NCI-H1436 (cell line): ENCODE measurements around the gene THBS2.
"Not testable (repeated sequence)": the region's sequence is repeated elsewhere in the genome, so short reads cannot be mapped to it uniquely, and the experiment has no call there.

Source experiments
- DNase-seq: peaks from one replicate; lab custom pipeline; 2025; lab: John Stamatoyannopoulos, UW

The THBS2 gene

DNA sequence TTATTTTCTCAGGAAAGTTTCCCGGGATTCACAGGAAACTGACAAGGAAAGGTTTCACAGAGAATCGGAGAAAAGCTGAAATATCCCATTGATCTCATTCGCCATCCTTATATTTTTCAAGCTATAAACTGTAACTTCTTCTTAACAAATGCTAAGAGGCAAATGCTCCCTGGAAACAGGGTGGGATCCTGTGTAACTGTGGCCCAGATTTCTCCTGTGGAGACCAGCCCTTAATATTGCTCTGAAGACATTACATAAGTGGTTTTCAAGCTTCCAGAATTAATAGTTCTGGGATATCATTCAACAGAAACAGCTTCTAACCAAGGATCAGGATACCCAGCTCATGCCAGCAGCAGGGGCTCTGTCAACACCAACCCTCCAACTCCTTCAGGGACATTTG lies 69.2 kb downstream of the THBS2 start:
- no peak for DNase-seq

DNA sequence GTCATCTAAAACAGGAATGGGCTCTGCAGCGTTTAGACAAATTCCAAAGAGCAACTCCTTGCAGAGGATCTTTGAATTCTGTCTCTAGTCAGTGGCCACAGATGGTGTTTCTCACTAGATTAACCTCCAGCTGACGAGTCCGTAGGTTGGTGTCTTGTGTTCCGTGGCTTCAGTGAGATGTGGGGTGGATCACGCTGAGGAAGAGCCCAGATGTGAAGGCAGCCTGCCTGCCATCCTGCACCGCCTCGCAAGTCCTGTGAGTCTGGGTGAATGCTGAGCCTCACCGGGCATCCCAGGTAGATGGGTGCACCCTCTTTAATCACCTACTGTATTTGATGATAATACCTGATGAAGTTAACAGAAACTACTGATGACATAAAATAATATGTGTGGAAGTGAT lies 70.4 kb downstream of the THBS2 start:
- no peak for DNase-seq

DNA sequence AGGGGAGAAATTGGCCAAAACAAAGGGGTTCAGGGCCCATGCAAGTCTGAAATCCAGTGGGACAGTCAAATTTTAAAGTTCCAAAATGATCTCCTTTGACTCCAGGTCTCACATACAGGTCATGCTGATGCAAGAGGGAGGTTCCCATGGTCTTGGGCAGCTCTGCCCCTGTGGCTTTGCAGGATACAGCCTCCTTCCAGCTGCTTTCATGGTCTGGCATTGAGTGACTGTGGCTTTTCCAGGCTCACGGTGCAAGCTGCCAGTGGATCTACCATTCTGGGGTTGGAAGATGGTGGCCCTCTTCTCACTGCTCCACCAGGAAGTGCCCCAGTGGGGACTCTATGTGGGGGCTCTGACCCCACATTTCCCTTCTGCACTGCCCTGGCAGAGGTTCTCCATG lies 73.8 kb downstream of the THBS2 start:
- DNase-seq = not testable (repeated sequence)

DNA sequence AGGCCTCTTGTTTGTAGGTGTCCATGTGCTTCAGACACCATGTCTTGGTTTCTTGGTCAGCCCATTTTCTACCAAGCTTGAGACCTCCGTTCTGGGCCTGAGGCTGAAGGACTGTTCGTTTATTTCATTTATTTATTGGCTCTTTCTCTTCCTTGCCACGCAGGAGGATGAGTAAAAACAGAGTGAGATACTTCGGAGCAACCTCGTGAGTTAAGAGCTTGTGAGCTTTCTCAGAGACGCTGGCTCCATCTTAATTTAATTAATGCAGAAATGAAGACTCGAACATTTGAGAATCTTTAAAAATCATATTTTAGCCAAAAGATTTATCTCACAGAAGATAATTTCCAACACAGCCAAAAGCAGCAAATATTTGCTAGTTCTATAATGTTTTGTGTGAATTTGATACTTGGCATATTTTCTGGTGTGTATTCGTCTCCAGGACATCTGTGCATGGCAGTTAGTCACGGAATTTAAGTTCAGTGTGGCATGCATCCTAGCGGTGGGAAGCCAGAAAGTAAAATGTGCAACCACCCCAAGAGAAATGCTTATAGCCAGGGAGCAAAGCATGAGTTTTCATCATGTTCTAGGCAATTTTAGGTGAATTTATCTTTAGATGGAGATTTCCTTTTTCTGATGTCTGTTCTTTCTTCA lies 76.0 kb downstream of the THBS2 start:
- no peak for DNase-seq

DNA sequence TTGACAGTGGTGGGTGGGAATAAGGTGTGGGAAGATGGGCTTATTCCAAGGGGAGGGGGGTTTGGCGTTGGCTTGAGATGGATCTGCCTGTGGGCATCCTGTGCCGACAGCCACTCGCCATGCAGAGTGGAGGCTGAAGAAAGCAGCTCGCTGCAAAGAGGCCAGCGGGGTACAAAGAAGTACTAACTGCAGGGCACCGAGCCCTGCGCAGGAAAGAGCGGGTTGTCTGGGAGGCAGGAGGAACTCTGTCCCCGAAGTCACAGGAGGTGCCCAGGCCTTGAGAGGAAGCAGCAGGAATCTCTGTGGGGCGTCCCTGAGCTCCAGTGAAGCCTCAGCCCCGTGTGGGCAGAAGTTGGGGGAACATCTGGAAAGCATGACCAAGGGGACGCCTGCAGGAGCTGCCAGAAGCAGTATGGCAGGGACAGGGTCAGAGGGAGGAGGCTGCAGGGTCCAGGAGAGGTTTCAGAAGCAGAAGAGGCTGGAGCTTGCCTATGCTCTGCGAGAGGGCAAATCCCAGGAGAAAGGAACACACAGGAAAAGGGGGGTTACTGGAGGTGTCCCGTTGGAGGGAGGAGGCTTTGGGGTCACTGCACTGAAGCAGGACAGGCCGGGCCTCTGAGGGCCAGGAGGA lies 77.2 kb downstream of the THBS2 start:
- DNase-seq = no peak

DNA sequence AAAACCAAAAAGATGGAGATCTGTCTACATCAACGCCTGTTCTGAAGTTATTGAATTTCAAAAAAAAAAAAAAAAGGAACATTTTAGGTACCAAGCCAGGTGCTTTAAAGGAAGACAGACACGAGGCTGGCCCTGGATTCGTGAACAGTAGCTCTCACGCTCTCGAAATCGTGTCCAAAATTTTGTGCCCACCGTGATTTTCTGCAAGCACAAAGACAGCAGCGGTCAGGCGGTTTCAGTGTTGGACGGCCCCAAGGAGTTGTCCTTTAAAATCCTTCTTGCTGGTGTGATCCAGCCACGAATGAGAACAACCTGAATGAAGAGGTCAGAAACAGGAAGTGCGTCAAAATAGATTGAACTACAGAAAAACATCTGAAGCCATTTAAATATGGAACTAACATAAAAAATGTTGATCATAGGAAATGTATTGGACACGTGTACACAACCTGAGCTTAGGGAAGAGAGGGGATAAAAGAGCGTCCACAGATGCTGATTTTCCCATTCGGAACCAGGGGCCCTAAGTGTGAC lies 78.2 kb downstream of the THBS2 start:
- no peak for DNase-seq

DNA sequence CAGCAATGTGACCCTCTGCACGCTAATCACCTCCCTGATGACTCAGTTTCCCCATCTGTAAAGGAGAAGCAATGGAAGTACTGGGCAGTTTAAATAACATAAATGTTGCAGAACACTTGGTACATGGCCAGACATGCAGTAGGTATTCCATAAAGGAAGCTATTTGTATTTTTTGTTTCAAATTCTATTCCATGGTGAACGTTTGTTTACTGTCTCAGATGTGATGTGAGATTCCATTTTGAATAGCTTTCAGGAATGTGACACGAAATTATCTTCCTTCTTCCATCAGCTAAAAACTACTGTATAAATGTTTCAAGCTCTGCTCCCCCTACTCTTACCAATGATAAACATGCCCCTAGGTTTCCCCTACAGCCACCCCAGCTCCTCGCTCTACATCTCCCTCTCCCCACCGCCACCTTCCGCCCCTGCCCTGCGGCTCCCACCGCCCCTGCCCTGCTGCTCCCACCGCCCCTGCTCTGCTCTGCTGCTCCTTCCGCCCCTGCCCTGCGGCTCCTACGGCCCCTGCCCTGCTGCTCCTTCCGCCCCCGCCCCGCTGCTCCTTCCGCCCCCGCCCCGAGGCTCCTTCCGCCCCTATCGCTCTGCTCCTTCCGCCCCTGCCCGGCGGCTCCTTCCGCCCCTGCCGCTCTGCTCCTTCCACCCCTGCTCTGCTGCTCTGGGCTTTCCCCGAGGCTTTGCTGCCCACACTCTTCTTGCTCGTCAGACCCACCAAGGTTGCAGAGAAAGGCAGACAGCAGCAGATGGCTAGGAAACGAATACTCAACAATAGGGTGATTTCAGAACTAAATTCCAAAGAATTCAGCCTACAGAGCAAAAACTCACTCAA lies 78.9 kb downstream of the THBS2 start:
- DNase-seq = no peak

DNA sequence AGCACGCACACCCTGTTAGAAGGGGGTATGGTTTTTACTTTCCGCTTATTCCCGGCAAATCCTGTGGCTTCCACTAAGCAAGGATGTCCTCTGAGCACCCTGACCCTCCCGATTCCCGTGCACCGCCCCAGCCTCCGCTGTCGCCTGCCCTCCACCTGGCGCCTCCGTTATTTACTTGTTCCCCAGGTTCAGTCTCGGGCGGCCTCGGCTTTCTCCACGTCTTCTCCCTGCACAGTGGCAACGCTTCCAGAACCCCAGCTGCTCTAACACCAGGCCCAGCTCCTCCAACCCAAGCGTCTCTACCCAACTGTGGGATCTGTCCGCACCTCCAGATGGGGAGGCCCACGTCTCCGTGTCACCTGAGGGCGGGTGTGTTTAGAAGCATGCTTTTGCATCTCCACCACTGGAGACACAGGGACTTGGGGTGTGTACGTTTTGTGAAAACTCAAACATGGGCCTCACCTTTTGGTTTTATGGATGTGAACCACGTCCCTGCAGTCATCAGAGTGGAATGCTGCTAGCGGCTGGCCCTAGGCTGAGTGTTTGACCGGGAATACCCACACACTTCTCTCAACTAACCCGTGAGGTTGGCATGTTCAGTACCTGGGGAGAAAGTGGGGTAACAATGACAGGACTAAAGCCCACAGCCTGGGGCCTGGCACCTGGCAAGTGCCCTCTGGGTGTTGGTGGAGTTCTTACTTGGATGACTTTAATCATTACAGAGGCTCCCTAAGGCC lies 79.9 kb downstream of the THBS2 start:
- no peak for DNase-seq

DNA sequence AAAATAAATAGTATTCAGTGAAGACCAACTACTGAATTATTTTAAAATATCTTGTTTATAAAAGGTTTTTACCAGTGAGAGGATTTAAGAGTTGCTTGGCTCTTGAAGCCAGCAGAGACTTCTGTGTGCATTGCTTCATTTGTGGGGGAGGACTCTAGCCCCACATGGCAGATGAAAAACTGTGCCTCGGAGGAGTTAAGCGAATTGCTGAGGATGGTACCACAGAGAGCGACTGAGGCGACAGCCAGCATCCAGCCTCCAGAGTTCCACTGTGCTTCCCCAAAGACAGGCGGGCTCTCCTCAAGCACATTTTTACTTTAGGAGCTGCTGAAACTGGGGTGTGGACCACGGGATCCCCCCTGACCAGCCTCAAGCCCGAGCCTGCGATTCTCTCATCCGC lies 80.7 kb downstream of the THBS2 start:
- no peak for DNase-seq

DNA sequence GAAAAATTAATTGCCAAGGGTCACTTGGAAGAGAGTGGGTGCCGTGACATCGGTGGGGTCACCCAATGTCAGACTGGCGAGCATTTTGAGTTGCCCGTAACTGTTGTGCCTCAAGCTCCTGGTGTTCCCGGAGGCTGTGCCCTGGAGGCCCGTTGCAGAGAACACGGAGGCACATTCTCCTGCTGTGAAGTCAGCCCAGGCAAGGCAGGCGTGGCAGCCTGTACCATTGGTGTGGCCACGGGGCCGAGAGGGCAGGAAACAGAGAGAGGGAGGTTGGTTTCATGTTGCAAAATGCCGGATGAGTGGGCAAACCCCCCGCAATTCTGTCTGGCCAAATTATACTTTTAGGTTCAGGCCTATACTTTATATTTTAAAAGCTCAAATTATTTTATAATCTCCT lies 81.2 kb downstream of the THBS2 start:
- no peak for DNase-seq

DNA sequence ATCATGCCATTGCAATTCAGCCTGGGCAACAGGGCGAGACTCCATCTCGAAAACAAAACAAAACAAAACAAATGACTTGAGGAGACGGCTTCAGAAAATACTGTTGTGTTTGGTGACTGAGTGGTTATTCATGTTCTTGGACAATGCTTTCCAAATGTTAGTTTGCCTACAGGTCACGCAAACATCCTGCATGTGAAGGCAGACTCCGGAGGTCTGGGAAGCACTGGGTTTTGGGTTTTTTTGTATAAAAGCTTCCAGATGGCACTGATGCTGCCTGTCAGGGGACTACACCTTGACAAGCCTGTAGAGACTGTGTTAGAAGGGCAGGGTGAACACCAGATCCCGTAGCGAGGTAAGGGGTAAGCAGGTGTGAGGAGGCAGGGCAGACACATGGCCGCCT lies 81.7 kb downstream of the THBS2 start:
- DNase-seq = no peak

DNA sequence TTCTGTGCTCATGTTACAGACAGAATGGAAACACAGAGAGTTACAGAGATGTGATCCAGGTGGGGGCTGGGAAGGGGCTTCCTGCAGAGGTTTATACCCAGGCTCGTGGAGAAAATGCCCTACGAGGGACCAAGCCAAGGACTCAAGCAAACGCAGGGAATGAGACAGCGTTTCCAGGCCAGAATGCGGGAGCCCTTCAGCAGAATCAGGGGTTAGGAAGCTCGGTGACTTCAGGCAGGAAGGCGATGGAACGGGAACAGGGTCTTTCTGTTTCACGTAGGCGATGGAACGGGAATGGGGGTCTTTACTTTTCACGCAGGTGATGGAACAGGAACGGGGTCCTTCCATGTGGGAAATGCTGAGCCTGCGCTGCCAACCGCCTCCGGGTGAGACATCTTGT lies 82.6 kb downstream of the THBS2 start:
- no peak for DNase-seq

DNA sequence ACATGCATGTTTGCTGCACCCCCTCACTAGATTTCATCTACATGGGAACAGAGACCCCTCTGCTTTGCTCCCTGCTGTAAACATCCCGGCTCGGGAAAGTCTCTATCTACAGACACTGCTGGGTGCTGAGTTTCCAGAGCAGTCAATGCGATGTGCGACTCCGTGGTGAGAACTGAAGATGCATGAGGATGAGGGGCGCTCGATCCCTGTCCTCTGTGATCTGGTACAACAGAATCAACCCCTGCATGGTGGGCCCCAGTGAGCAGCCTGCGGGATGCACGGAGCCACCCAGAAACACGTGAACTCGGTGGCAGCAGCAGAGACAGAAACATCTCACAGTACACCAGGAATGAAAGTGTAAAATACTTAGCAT lies 83.1 kb downstream of the THBS2 start:
- DNase-seq = no peak

DNA sequence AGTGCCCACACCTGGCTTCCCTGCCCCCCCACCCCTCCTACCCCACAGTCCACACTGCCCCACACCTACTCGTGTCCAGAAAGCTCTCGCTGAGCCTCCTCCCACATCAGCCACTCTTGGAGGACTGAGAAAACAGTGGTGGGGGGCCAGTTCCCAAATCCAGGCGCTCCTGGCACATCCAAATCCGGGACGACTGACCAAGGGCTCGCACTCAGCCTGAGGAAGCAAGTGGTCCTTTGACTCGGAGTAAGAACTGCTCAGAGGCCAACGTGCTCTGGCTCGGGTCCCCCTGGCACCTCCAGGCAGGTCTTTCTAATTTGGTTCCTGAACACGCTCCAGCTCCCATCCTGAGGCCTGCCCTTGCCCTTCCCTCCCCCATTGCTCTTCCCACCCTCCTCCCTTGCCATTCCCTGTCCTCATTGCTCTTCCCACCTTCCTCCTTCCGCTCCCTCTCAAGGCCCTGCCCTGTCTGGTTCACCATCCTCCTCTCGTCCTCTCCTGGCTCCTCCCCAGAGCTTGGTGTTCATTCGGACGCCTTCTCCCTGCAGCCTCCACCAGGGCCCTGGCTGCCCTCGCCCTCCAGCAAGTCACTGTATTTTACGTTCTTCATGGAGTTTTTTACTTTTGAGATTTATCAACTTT lies 83.6 kb downstream of the THBS2 start:
- DNase-seq = no peak

DNA sequence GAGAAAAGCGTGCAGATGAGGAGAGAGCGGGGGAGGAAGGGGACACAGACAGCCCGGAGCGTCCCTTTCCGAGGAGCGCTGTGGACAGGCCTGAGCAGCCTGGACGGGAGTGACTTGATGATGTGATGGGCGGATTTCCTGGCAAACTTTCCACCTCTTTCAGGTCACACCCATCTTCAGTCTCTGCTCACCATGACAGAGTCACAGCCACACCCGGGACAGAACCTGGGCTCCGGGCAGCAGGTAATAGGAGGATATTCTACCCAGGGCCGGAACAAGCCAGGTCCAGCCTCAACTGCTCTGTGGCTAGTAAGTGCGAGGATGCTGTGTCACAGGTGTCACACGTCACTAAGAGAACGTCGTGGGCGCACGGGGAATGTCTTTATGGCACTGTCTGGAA lies 84.3 kb downstream of the THBS2 start:
- no peak for DNase-seq

DNA sequence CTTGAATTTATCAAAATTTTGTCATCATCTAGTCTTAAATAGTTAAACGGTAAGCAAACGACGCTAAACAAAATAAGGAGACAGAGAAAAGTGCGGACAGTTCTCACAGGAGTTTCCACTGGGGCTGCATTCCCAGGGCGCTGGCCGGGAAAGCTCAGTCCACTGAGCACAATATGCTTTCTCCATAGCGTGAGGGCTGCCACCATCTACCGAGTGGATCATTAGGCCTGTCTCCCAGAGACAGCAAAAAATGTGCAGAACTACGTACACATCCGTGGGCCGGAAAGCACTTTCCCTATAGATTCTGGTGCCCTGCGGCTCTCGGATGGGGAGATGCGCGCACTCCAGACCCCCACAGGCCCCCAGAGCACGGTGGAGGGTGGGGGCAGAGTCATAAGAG lies 84.9 kb downstream of the THBS2 start:
- no peak for DNase-seq

DNA sequence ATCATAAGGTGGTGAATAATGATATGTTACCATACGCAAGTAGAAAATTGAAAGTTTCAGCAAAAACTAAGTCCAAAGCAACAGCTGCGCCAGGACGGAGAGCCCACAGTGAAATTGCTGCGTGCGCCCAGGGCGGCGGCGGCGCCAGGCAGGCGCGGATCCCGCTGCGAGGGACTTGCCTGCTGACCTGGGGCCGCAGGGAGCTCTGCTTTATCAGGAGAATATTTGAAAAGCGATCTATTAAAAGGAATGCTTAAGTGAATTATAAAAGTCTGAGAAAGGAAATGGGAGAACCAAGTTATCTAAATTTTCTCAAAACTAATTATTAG lies 85.4 kb downstream of the THBS2 start:
- DNase-seq = no peak

DNA sequence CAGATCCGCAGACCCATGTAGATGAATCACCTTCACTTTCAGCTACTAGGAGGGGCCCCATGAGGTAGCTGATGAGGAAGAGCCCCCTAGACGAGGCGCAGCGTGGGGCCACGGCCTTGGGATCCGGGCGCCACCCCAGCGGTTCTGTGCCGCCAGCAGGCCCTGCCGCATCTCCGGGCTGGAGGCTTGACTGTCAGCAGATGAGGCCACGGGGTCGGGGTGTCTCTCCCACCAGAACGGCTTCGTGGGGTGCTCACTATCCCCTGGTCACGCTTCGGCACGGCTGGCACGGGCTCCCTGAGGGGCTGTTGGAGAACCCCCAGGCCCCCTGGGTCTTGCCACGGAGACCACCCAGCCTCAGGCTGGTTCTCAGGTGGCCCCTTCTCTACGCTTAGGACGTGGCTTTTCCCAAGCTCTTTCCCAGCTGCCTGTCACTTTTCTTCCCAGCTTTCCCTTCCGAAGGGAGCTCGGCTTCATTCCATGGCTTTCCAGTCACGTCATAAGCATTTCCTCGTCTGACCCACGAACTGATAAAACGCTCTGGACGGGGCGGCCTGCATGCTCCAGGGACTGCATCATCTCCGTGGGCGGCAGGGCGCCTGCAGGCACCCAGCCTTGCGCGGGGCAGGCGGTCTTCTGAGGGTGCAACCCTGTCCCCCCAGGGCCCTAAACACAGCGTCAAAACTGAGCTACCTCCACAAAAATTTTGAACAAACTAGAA lies 85.9 kb downstream of the THBS2 start:
- DNase-seq = no peak

DNA sequence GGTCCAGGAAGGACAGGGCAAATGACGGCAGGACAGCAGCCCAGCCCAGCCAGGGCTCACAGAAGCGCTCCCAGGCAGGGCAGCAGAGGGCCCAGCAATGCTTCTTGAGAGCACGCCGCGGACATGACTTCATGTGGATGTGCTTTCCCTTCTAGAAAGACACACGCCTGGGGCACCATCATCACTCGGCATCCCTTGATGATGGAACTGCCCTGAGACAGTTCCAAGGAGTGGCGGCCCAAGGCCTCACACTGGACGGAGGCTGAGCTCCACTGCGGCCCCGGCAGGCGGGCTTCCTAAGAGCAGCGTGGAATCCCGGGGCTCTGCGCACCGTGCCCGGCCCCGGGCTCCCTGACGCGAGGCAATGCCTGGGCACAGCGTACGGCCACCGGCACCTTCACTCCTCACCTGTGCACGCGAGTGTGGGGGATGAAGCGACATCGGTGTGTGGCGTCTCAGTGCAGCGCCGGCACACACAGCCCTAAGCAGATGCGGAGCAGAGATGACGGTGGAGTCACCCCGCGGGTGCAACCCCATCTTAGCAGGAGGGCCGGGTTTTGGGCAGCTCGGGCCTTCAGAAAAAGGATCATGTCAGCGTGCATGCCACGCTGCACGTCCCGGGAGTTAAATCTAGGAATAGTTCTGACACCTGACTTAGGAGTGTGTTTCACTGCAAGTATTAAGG lies 86.6 kb downstream of the THBS2 start:
- DNase-seq = no peak
